Activated CD8-positive, alpha-beta memory T cell treated with anti-CD3 and anti-CD28 coated beads, Interleukin-2, amount 10 ng/mL, durations not matched to agents 7 days and 5 days (primary cell): ENCODE measurements around the gene IGF2BP1. TPM values are rescaled to one million over a fixed set of nuclear protein-coding genes. Genes with fewer than 3 reads are reported as not detected.
A peak's percentile ranks its signal among the peaks of the same experiment; 100 is the strongest.

ENCODE experiments used
- ATAC-seq: fragments of 150-1000 bp; cut with Tn5 transposase; one replicate; pipeline ENCODE4 v1.10.0; 2021; ENCODE audit warnings: moderate library complexity
- CTCF ChIA-PET: fragments of 350-600 bp; sonication (Branson Sonifier 250); formaldehyde crosslinking; loops from one replicate; lab custom pipeline; 2021; ENCODE audit warnings: antibody characterized with exemption; lab: Charles Lee
- DNase-seq: peaks from one replicate; pipeline ENCODE4 v3.0.0-alpha.2; 2020
- H3K27ac Mint-ChIP-seq: one replicate; pipeline ENCODE4 v1.8.0; 2021; ENCODE audit warnings: mild to moderate bottlenecking, mixed read lengths
- H3K27me3 Mint-ChIP-seq: one replicate; pipeline ENCODE4 v1.8.0; 2021; ENCODE audit warnings: mixed read lengths
- H3K36me3 Mint-ChIP-seq: one replicate; pipeline ENCODE4 v1.8.0; 2021; ENCODE audit warnings: mild to moderate bottlenecking, mixed read lengths
- H3K4me1 Mint-ChIP-seq: one replicate; pipeline ENCODE4 v1.8.0; 2021; ENCODE audit warnings: mixed read lengths
- H3K4me3 Mint-ChIP-seq: one replicate; pipeline ENCODE4 v1.8.0; 2021; ENCODE audit warnings: mild to moderate bottlenecking, moderate library complexity, mixed read lengths
- H3K9me3 Mint-ChIP-seq: one replicate; pipeline ENCODE4 v1.8.0; 2022; ENCODE audit warnings: low read depth, mixed read lengths
- total RNA-seq, 2 experiments: library from RNA; stranded (reverse); gene quantifications; one replicate each; pipeline ENCODE4 v1.2.3, GENCODE V29; 2021

Gene IGF2BP1
- total RNA-seq, result not detected

DNA sequence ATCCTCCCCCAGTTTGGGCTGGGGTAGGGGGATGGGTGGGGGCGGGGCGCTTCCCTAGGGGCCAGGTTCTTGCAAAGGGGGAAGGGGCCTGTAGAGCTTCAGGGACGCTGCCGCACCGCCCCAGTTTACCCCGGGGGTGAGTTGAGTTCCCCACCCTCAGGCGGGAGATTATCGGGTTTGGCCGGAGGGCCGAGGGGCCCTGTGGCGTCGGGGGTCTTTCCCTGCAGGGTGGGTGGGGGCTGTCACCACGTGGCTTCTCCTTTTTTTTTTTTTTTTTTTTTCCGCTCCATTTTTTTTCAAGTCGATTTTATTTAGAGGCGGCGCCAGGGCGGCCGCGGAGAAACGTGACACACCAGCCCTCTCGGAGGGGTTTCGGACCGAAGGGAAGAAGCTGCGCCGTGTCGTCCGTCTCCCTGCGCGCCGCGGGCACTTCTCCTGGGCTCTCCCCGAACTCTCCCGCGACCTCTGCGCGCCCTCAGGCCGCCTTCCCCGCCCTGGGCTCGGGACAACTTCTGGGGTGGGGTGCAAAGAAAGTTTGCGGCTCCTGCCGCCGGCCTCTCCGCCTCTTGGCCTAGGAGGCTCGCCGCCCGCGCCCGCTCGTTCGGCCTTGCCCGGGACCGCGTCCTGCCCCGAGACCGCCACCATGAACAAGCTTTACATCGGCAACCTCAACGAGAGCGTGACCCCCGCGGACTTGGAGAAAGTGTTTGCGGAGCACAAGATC is at the start of gene IGF2BP1:
Gene IGF2BP1, plus strand, starts transcription at position 283 of the 724 bp plus-strand sequence. Its CDS starts 361 bp downstream, at position 644.
- Mint-ChIP-seq H3K36me3 (no peaks in the 10 kb centered on the region), H3K9me3 (no peaks in the 10 kb centered on the region), H3K4me1 (peaks cover 21% of the 10 kb centered on the region), H3K4me3 (peak within 1 kb of the TSS; percentile 33), H3K27me3 (peaks cover 89% of the 10 kb centered on the region), H3K27ac (peak within 1 kb of the TSS; percentile 64)
- CTCF ChIA-PET, result interaction anchor here (1.6 kb wide), 1 partner anchor 35 kb away, joined by 3 read pairs; no protein-coding TSS in a partner anchor
- ATAC-seq (peak; percentile 39), DNase-seq (peak; percentile 39)

- ATAC-seq, result no peak
- H3K4me1 Mint-ChIP-seq, result peaks cover 1% of the 10 kb centered on the region
These were observed 45.6 kb upstream of the IGF2BP1 start for GRCh38 chr17:48951572-48951971.

DNA sequence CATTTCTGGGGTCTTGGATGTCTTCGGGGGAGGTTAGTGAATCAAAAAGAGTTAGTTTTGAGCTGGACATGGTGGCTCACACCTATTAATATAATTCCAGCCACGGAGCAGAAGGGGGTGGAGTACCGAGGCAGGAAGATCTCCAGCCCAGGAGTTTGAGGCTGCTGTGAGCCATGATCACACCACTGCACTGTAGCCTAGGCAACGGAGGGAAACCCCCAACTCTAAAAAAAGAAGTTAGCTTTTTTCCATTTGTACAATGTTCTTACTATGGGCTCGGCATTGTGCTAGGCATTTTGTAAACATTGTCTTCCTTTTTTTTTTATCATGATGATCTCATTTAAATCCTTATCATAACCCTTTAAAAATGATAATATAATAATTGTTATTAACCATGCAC is 44.3 kb upstream of the IGF2BP1 start:
- no peak for DNase-seq
- Mint-ChIP-seq H3K9me3 (no peaks in the 10 kb centered on the region), H3K4me3 (no peak overlapping the region), H3K27ac (no peak overlapping the region), H3K27me3 (peaks cover 9% of the 10 kb centered on the region), H3K36me3 (no peaks in the 10 kb centered on the region), H3K4me1 (peaks cover 6% of the 10 kb centered on the region)
- CTCF ChIA-PET, result no interaction called here
- no peak for ATAC-seq

More at GRCh38 chr17:48951572-48951971, 45.6 kb upstream of the IGF2BP1 start:
- Mint-ChIP-seq H3K27ac (no peak overlapping the region), H3K4me3 (no peak overlapping the region), H3K36me3 (no peaks in the 10 kb centered on the region), H3K27me3 (peaks cover 9% of the 10 kb centered on the region), H3K9me3 (no peaks in the 10 kb centered on the region)
- no peak for DNase-seq
- CTCF ChIA-PET, result interaction anchor here (3.3 kb wide), 1 partner anchor 81 kb away, joined by 9 read pairs; no protein-coding TSS in a partner anchor

GRCh38 chr17:48954300-48954755 is 42.9 kb upstream of the IGF2BP1 start:
- peaks cover 16% of the 10 kb centered on the region for H3K27me3 Mint-ChIP-seq
- no peak overlapping the region for H3K27ac Mint-ChIP-seq
- no peaks in the 10 kb centered on the region for H3K9me3 Mint-ChIP-seq
- H3K36me3 Mint-ChIP-seq, result no peaks in the 10 kb centered on the region
- H3K4me3 Mint-ChIP-seq, result no peak overlapping the region
- DNase-seq (peak; percentile 43), ATAC-seq (peak; percentile 61)
- CTCF ChIA-PET, result interaction anchor here (1.0 kb wide), 2 partner anchors 78 to 1630 kb away, joined by 3 read pairs; partner anchors contain the start of gene EFCAB13
- peaks cover 6% of the 10 kb centered on the region for H3K4me1 Mint-ChIP-seq

GRCh38 chr17:48960834-48961515 is 36.2 kb upstream of the IGF2BP1 start:
- Mint-ChIP-seq H3K9me3 (no peaks in the 10 kb centered on the region), H3K4me3 (no peak overlapping the region), H3K36me3 (no peaks in the 10 kb centered on the region), H3K4me1 (peaks cover 6% of the 10 kb centered on the region), H3K27ac (no peak overlapping the region), H3K27me3 (peaks cover 35% of the 10 kb centered on the region)
- ATAC-seq (no peak), DNase-seq (no peak)
- CTCF ChIA-PET, result interaction anchor here (1.3 to 1.4 kb wide), 2 partner anchors 9 to 72 kb away, joined by 4 to 5 read pairs; no protein-coding TSS in a partner anchor

GRCh38 chr17:48961516-48962233 is 35.5 kb upstream of the IGF2BP1 start:
- H3K27me3 Mint-ChIP-seq, result peaks cover 34% of the 10 kb centered on the region
- ATAC-seq, result no peak
- CTCF ChIA-PET, result interaction anchor here (1.0 to 1.4 kb wide), 3 partner anchors 8 to 346 kb away, joined by 3 to 4 read pairs (median 3); no protein-coding TSS in a partner anchor
- H3K36me3 Mint-ChIP-seq, result no peaks in the 10 kb centered on the region
- H3K4me1 Mint-ChIP-seq, result peaks cover 3% of the 10 kb centered on the region
- no peaks in the 10 kb centered on the region for H3K9me3 Mint-ChIP-seq
- DNase-seq, result no peak
- H3K4me3 Mint-ChIP-seq, result no peak overlapping the region
- H3K27ac Mint-ChIP-seq, result no peak overlapping the region

DNA sequence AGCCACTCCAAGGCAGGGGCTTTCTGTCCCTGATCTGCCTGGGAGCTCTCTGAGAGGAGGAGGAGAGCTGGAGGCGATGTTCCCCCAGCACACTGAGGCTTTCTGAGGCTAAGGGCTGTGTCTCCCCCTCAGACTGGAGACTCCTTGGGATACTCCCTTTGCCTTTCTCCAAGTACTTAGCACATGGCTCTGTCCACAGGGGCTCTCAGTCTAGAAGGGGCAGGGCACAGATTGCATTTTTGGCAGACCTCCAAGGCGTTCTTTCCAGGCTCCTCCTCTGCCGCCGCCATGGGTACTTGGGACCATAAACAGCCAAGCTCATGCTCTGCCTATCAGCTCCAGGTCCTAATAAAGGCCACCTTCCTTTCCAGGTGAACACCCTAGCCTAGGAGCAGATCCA is 27.0 kb upstream of the IGF2BP1 start:
- H3K4me1 Mint-ChIP-seq, result no peaks in the 10 kb centered on the region
- no peak overlapping the region for H3K27ac Mint-ChIP-seq
- H3K9me3 Mint-ChIP-seq, result no peaks in the 10 kb centered on the region
- DNase-seq (no peak), ATAC-seq (no peak)
- H3K36me3 Mint-ChIP-seq, result no peaks in the 10 kb centered on the region
- no peak overlapping the region for H3K4me3 Mint-ChIP-seq
- CTCF ChIA-PET, result interaction anchor here (1.5 kb wide), 1 partner anchor 9 kb away, joined by 4 read pairs; no protein-coding TSS in a partner anchor
- H3K27me3 Mint-ChIP-seq, result peaks cover 47% of the 10 kb centered on the region

GRCh38 chr17:48970865-48971687 is 26.1 kb upstream of the IGF2BP1 start:
- peaks cover 47% of the 10 kb centered on the region for H3K27me3 Mint-ChIP-seq
- H3K4me3 Mint-ChIP-seq, result no peak overlapping the region
- no peaks in the 10 kb centered on the region for H3K9me3 Mint-ChIP-seq
- DNase-seq, result no peak
- H3K27ac Mint-ChIP-seq, result no peak overlapping the region
- H3K4me1 Mint-ChIP-seq, result no peaks in the 10 kb centered on the region
- CTCF ChIA-PET, result interaction anchor here (1.1 to 1.5 kb wide), 3 partner anchors 10 to 61 kb away, joined by 3 to 4 read pairs (median 3); no protein-coding TSS in a partner anchor
- no peaks in the 10 kb centered on the region for H3K36me3 Mint-ChIP-seq
- no peak for ATAC-seq

DNA sequence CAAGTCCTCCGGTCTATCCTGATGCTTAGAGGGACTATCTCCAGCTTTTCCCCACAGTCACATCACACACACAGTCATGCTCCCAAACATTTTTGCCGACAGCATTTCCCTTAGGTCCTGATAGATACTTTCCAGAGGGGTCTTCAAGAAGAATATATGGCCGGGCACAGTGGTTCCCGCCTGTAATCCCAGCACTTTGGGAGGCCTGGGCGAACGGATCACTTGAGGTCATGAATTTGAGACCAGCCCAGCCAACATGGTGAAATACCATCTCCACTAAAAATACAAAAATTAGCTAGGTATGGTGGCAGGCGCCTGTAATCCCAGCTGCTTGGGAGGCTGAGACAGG is 24.5 kb upstream of the IGF2BP1 start:
- ATAC-seq (no peak), DNase-seq (no peak)
- Mint-ChIP-seq H3K27ac (no peak overlapping the region), H3K4me3 (no peak overlapping the region), H3K9me3 (no peaks in the 10 kb centered on the region), H3K4me1 (no peaks in the 10 kb centered on the region), H3K27me3 (peaks cover 41% of the 10 kb centered on the region), H3K36me3 (no peaks in the 10 kb centered on the region)
- CTCF ChIA-PET, result interaction anchor here (0.6 to 1.3 kb wide), 5 partner anchors 15 to 294 kb away, joined by 3 to 8 read pairs (median 4); no protein-coding TSS in a partner anchor

DNA sequence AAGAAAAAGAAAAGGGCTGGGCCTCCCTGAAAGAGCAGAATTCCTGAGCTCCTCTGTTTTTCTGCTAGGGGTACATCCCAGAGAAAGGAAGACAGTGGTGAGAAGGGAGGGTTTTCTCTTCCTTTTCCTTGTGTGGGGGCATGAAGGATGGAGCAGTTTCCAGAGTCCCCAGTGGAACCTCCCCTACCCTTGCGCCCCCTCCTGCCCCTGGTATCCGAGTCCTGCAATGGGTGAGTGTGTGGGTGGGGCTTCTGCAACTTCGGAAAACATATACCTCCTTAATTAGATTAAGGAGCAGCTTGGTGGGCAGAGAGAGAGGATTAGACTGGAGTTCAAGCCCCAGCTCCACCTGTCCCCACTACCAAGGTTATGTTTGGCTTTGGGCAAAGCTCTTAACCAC is 23.4 kb upstream of the IGF2BP1 start:
- Mint-ChIP-seq H3K36me3 (no peaks in the 10 kb centered on the region), H3K9me3 (no peaks in the 10 kb centered on the region), H3K27ac (no peak overlapping the region), H3K27me3 (peaks cover 32% of the 10 kb centered on the region), H3K4me1 (no peaks in the 10 kb centered on the region), H3K4me3 (no peak overlapping the region)
- DNase-seq, result no peak
- CTCF ChIA-PET, result interaction anchor here (0.7 to 1.3 kb wide), 5 partner anchors 17 to 315 kb away, joined by 3 to 8 read pairs (median 4); no protein-coding TSS in a partner anchor
- ATAC-seq, result no peak

GRCh38 chr17:48981927-48982539 is 15.2 kb upstream of the IGF2BP1 start:
- Mint-ChIP-seq H3K4me1 (no peaks in the 10 kb centered on the region), H3K4me3 (no peak overlapping the region), H3K36me3 (no peaks in the 10 kb centered on the region), H3K9me3 (no peaks in the 10 kb centered on the region), H3K27me3 (peaks cover 16% of the 10 kb centered on the region), H3K27ac (no peak overlapping the region)
- ATAC-seq (no peak), DNase-seq (no peak)
- CTCF ChIA-PET, result no interaction called here
